HCT116 (cell line): Measurements from ENCODE around the gene MGST2. TPM values are rescaled to one million over a fixed set of nuclear protein-coding genes. Genes with fewer than 3 reads are reported as not detected.

Experiments used
- ATAC-seq: fragments of 200-7000 bp; cut with Tn5 transposase; 2 replicates; pipeline ENCODE4 v1.9.1; 2020; ENCODE audit warnings: mild to moderate bottlenecking, moderate library complexity
- BruUV-seq: library from RNA; stranded (reverse); fragments of 400-500 nt; replicated peaks from 2 replicates; lab custom pipeline; 2021; lab: Mats Ljungman, UMichigan
- CTCF ChIA-PET: fragments of 300-600 bp; sonication (Branson Sonifier 250); formaldehyde crosslinking; loops from one replicate; lab custom pipeline; 2021; ENCODE audit warnings: antibody characterized with exemption; lab: Charles Lee
- POLR2A ChIA-PET: fragments of 300-600, 350-600 bp; sonication (Branson Sonifier 250); formaldehyde crosslinking; loops from one replicate; lab custom pipeline; 2021; ENCODE audit warnings: antibody characterized with exemption; lab: Charles Lee
- RAD21 ChIA-PET, 2 experiments: fragments of 300-600 bp; sonication (Branson Sonifier 250); formaldehyde crosslinking; loops; one replicate each; lab custom pipeline; 2023; ENCODE audit warnings: low total read pairs in 2 of 2; ENCODE audit not compliant: uncharacterized antibody in 2 of 2, unreplicated experiment in 2 of 2, low non-redundant PET in 1 of 2; lab: Charles Lee
- DNase-seq: peaks from one replicate; pipeline ENCODE4 v3.0.0-alpha.2; 2010; ENCODE audit warnings: low read depth, low spot score
- H2AFZ ChIP-seq: fragments of 200-600 bp; shearing (Covaris generic), sonication (generic); 2 replicates; pipeline ENCODE4 v1.6.1; 2017; ENCODE audit warnings: low read depth, mixed run types, mixed read lengths, antibody characterized with exemption, low read length; ENCODE audit not compliant: poor library complexity, severe bottlenecking
- H3K27ac ChIP-seq: 2 replicates; pipeline ENCODE4 v1.5.1; 2012; ENCODE audit warnings: low read depth, low read length
- H3K27me3 ChIP-seq: fragments of 200-600 bp; sonication (generic); 2 replicates; pipeline ENCODE4 v1.6.1; 2016; ENCODE audit warnings: mixed run types, low read length, mixed read lengths; ENCODE audit not compliant: insufficient read depth
- H3K36me3 ChIP-seq, 2 experiments: fragments of 200-500 bp in 1 of 2; fragments of 200-600 bp in 1 of 2; sonication (Bioruptor generic) in 1 of 2; sonication (generic) in 1 of 2; 2 replicates each; pipeline versions ENCODE4 v1.5.1 to v1.6.1; 2014 to 2016; ENCODE audit warnings: low read length in 2 of 2, inconsistent platforms in 1 of 2, mixed read lengths in 1 of 2, mixed run types in 1 of 2; ENCODE audit not compliant: insufficient read depth in 2 of 2, control insufficient read depth in 1 of 2
- H3K4me1 ChIP-seq, 2 experiments: fragments of 200-600 bp in 1 of 2; sonication (generic) in 1 of 2; 2 replicates each; pipeline versions ENCODE4 v1.5.1 to v1.6.1; 2012 to 2017; ENCODE audit warnings: low read length in 2 of 2, inconsistent platforms in 1 of 2, mild to moderate bottlenecking in 1 of 2, mixed read lengths in 1 of 2, mixed run types in 1 of 2, moderate library complexity in 1 of 2; ENCODE audit not compliant: insufficient read depth in 2 of 2, control insufficient read depth in 1 of 2
- H3K4me2 ChIP-seq: fragments of 200-600 bp; sonication (generic); 2 replicates; pipeline ENCODE4 v1.6.1; 2017; ENCODE audit warnings: mixed run types, low read length, mixed read lengths
- H3K4me3 ChIP-seq, 2 experiments: fragments of 200-600 bp in 1 of 2; sonication (generic) in 1 of 2; replicated peaks in 1 of 2; 2 replicates each; pipeline ENCODE4 v1.5.1; 2011 to 2016; ENCODE audit warnings: low read length in 2 of 2, control low read depth in 1 of 2, low read depth in 1 of 2, mild to moderate bottlenecking in 1 of 2, mixed read lengths in 1 of 2, mixed run types in 1 of 2
- H3K79me2 ChIP-seq: fragments of 200-600 bp; sonication (generic); 2 replicates; pipeline ENCODE4 v1.6.1; 2017; ENCODE audit warnings: mild to moderate bottlenecking, mixed run types, low read length, moderate library complexity, mixed read lengths; ENCODE audit not compliant: insufficient read depth
- H3K9ac ChIP-seq: fragments of 200-600 bp; sonication (generic); 2 replicates; pipeline ENCODE4 v1.6.1; 2016; ENCODE audit warnings: low read length, mixed read lengths
- H3K9me2 ChIP-seq: fragments of 200-600 bp; sonication (generic), shearing (Covaris generic); 2 replicates; pipeline ENCODE4 v1.6.1; 2017; ENCODE audit warnings: mixed run types, mild to moderate bottlenecking, moderate library complexity; ENCODE audit not compliant: insufficient read depth
- H3K9me3 ChIP-seq, 2 experiments: fragments of 200-500 bp in 1 of 2; fragments of 200-600 bp in 1 of 2; sonication (Bioruptor generic) in 1 of 2; sonication (generic) in 1 of 2; 2 replicates each; pipeline ENCODE4 v1.6.1; 2014 to 2017; ENCODE audit warnings: low read length in 2 of 2, mixed read lengths in 2 of 2, inconsistent platforms in 1 of 2, low read depth in 1 of 2, mild to moderate bottlenecking in 1 of 2, mixed run types in 1 of 2, moderate library complexity in 1 of 2; ENCODE audit not compliant: control insufficient read depth in 1 of 2, insufficient read depth in 1 of 2
- H4K20me1 ChIP-seq: fragments of 200-600 bp; sonication (generic), shearing (Covaris generic); 2 replicates; pipeline ENCODE4 v1.6.1; 2017; ENCODE audit warnings: mixed run types, mild to moderate bottlenecking, moderate library complexity; ENCODE audit not compliant: insufficient read depth
- CBX3 ChIP-seq: IDR thresholded peaks from 2 replicates; pipeline ENCODE4 v1.6.1; 2012; ENCODE audit warnings: low read depth
- CEBPB ChIP-seq: IDR thresholded peaks from 2 replicates; pipeline ENCODE4 v1.6.1; 2012; ENCODE audit warnings: low read depth
- EGR1 ChIP-seq: IDR thresholded peaks from 2 replicates; pipeline ENCODE4 v1.6.1; 2012; ENCODE audit warnings: low read depth
- ELF1 ChIP-seq: IDR thresholded peaks from 2 replicates; pipeline ENCODE4 v1.6.1; 2012; ENCODE audit warnings: low read depth, borderline replicate concordance
- EZH2 ChIP-seq: fragments of 200-600 bp; sonication (generic); IDR thresholded peaks from 2 replicates; pipeline ENCODE4 v1.6.1; 2017; ENCODE audit warnings: antibody characterized with exemption, mixed run types
- FOSL1 ChIP-seq: IDR thresholded peaks from 2 replicates; pipeline ENCODE4 v1.6.1; 2012; ENCODE audit warnings: low read depth
- POLR2A ChIP-seq: IDR thresholded peaks from 2 replicates; pipeline ENCODE4 v1.7.0; 2011; ENCODE audit warnings: borderline replicate concordance; ENCODE audit not compliant: insufficient read depth, insufficient read length; ENCODE audit errors: extremely low read depth
- POLR2AphosphoS5 ChIP-seq: IDR thresholded peaks from 2 replicates; pipeline ENCODE4 v1.6.1; 2011; ENCODE audit warnings: mild to moderate bottlenecking, low read depth, low read length, moderate library complexity
- SIN3A ChIP-seq: IDR thresholded peaks from 2 replicates; pipeline ENCODE4 v1.6.1; 2012; ENCODE audit warnings: low read depth
- SP1 ChIP-seq: IDR thresholded peaks from 2 replicates; pipeline ENCODE4 v1.6.1; 2012; ENCODE audit warnings: low read depth
- SRF ChIP-seq: IDR thresholded peaks from 2 replicates; pipeline ENCODE4 v1.6.1; 2012; ENCODE audit warnings: low read depth
- YY1 ChIP-seq: IDR thresholded peaks from 2 replicates; pipeline ENCODE4 v1.6.1; 2011; ENCODE audit warnings: low read length, low read depth, moderate library complexity, mild to moderate bottlenecking; ENCODE audit not compliant: insufficient replicate concordance; ENCODE audit errors: extremely low read depth
- ZNF274 ChIP-seq: fragments of 200-500 bp; sonication (Bioruptor generic); IDR thresholded peaks from 2 replicates; pipeline ENCODE4 v1.6.1; 2014; ENCODE audit warnings: mild to moderate bottlenecking, low read depth, low read length, inconsistent platforms
- intact Hi-C: fragments of 100-400 bp; cut with micrococcal nuclease; formaldehyde crosslinking; loops from 2 replicates; pipeline ENCODE4 v1.10.0; 2022
- total RNA-seq: library from RNA; stranded (reverse); gene quantifications from one replicate; pipeline ENCODE4 v1.2.1, GENCODE V29; 2021; ENCODE audit not compliant: unreplicated experiment
- TF ChIP-seq, protein P1 (sequence below): IDR thresholded peaks from 2 replicates; pipeline ENCODE4 v1.6.1; 2012
- TF ChIP-seq, protein P2 (sequence below), 3 experiments: fragments of 200-600 bp in 1 of 3; sonication (generic) in 1 of 3; IDR thresholded peaks in 2 of 3; conservative IDR thresholded peaks in 1 of 3; 2 replicates each; pipeline ENCODE4 v1.5.1; 2012 to 2017; ENCODE audit warnings: low read depth in 2 of 3, low read length in 2 of 3, antibody characterized with exemption in 1 of 3, borderline replicate concordance in 1 of 3, control low read depth in 1 of 3, mild to moderate bottlenecking in 1 of 3, mixed read lengths in 1 of 3, mixed run types in 1 of 3, moderate library complexity in 1 of 3; ENCODE audit not compliant: insufficient read depth in 1 of 3
- TF ChIP-seq, protein P3 (sequence below): IDR thresholded peaks from 2 replicates; pipeline ENCODE4 v1.6.1; 2012
- TF ChIP-seq, protein P4 (sequence below): IDR thresholded peaks from 2 replicates; pipeline ENCODE4 v1.6.1; 2012; ENCODE audit warnings: low read depth
- TF ChIP-seq, protein P5 (sequence below): IDR thresholded peaks from 2 replicates; pipeline ENCODE4 v1.6.1; 2011; ENCODE audit warnings: mild to moderate bottlenecking, low read length, moderate library complexity; ENCODE audit not compliant: insufficient replicate concordance; ENCODE audit errors: extremely low read depth

The MGST2 gene
- total RNA-seq, 1 experiment from 2014 or later: 24.3 TPM

DNA sequence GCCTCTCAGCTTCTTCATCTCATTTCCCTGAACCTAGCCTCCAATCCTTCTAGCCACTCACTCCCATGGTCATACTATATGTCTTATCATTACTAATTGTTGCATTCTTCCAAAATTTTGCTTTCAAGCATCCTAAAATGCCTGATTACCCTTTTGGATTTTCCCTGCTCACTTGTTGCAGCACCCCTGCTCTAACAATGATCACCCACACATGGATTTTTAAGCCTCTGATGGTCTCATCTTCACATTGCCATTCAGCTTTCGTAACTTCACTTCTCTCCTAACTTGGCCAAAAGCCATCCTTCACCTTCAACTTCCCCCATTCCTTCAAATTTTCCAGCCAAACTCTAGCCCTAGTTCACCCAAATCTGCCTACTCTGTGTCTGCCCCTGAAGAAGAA lies 33.8 kb upstream of the MGST2 start:
- CTCF ChIA-PET: no interaction called here
- H3K27ac ChIP-seq: no peak overlapping the region
- no peaks in the 10 kb centered on the region for H3K27me3 ChIP-seq
- no peak for TF ChIP-seq ELF1
- TF ChIP-seq, protein P1, sequence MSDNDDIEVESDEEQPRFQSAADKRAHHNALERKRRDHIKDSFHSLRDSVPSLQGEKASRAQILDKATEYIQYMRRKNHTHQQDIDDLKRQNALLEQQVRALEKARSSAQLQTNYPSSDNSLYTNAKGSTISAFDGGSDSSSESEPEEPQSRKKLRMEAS: no peak
- TF ChIP-seq, protein P2, sequence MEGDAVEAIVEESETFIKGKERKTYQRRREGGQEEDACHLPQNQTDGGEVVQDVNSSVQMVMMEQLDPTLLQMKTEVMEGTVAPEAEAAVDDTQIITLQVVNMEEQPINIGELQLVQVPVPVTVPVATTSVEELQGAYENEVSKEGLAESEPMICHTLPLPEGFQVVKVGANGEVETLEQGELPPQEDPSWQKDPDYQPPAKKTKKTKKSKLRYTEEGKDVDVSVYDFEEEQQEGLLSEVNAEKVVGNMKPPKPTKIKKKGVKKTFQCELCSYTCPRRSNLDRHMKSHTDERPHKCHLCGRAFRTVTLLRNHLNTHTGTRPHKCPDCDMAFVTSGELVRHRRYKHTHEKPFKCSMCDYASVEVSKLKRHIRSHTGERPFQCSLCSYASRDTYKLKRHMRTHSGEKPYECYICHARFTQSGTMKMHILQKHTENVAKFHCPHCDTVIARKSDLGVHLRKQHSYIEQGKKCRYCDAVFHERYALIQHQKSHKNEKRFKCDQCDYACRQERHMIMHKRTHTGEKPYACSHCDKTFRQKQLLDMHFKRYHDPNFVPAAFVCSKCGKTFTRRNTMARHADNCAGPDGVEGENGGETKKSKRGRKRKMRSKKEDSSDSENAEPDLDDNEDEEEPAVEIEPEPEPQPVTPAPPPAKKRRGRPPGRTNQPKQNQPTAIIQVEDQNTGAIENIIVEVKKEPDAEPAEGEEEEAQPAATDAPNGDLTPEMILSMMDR (IDR thresholded peaks at IDR 0.05 in 2 of 3, conservative IDR thresholded peaks at IDR 0.05 in 1 of 3; ENCODE audit: borderline replicate concordance in 1 of 3, insufficient read depth in 1 of 3, low read depth in 2 of 3, low read length in 2 of 3): no peak
- no peak for TF ChIP-seq CBX3
- no peak for TF ChIP-seq SIN3A
- TF ChIP-seq, protein P3, sequence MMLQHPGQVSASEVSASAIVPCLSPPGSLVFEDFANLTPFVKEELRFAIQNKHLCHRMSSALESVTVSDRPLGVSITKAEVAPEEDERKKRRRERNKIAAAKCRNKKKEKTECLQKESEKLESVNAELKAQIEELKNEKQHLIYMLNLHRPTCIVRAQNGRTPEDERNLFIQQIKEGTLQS: no peak
- TF ChIP-seq CEBPB: no peak
- no peak for TF ChIP-seq EGR1
- no peak for TF ChIP-seq YY1
- no peak for TF ChIP-seq POLR2AphosphoS5
- TF ChIP-seq, protein P4, sequence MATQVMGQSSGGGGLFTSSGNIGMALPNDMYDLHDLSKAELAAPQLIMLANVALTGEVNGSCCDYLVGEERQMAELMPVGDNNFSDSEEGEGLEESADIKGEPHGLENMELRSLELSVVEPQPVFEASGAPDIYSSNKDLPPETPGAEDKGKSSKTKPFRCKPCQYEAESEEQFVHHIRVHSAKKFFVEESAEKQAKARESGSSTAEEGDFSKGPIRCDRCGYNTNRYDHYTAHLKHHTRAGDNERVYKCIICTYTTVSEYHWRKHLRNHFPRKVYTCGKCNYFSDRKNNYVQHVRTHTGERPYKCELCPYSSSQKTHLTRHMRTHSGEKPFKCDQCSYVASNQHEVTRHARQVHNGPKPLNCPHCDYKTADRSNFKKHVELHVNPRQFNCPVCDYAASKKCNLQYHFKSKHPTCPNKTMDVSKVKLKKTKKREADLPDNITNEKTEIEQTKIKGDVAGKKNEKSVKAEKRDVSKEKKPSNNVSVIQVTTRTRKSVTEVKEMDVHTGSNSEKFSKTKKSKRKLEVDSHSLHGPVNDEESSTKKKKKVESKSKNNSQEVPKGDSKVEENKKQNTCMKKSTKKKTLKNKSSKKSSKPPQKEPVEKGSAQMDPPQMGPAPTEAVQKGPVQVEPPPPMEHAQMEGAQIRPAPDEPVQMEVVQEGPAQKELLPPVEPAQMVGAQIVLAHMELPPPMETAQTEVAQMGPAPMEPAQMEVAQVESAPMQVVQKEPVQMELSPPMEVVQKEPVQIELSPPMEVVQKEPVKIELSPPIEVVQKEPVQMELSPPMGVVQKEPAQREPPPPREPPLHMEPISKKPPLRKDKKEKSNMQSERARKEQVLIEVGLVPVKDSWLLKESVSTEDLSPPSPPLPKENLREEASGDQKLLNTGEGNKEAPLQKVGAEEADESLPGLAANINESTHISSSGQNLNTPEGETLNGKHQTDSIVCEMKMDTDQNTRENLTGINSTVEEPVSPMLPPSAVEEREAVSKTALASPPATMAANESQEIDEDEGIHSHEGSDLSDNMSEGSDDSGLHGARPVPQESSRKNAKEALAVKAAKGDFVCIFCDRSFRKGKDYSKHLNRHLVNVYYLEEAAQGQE: no peak
- no peak for TF ChIP-seq POLR2A
- TF ChIP-seq SRF: no peak
- TF ChIP-seq SP1: no peak
- TF ChIP-seq ZNF274: no peak
- TF ChIP-seq EZH2: no peak
- no peak for TF ChIP-seq FOSL1
- TF ChIP-seq, protein P5, sequence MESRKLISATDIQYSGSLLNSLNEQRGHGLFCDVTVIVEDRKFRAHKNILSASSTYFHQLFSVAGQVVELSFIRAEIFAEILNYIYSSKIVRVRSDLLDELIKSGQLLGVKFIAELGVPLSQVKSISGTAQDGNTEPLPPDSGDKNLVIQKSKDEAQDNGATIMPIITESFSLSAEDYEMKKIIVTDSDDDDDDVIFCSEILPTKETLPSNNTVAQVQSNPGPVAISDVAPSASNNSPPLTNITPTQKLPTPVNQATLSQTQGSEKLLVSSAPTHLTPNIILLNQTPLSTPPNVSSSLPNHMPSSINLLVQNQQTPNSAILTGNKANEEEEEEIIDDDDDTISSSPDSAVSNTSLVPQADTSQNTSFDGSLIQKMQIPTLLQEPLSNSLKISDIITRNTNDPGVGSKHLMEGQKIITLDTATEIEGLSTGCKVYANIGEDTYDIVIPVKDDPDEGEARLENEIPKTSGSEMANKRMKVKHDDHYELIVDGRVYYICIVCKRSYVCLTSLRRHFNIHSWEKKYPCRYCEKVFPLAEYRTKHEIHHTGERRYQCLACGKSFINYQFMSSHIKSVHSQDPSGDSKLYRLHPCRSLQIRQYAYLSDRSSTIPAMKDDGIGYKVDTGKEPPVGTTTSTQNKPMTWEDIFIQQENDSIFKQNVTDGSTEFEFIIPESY: no peak
- TF ChIP-seq, all 23 proteins: peak for 0
- no peak overlapping the region for H3K9ac ChIP-seq
- no peaks in the 10 kb centered on the region for H4K20me1 ChIP-seq
- H3K79me2 ChIP-seq: no peaks in the 10 kb centered on the region
- ATAC-seq (no peak), DNase-seq (no peak)
- H3K4me1 ChIP-seq: no peaks in the 10 kb centered on the region
- H3K4me2 ChIP-seq: no peak overlapping the region
- no peaks in the 10 kb centered on the region for H3K9me2 ChIP-seq
- no peaks in the 10 kb centered on the region for H3K36me3 ChIP-seq
- no peak overlapping the region for H3K4me3 ChIP-seq
- ChIA-PET POLR2A (no interaction called here), RAD21 (no interaction called here)
- intact Hi-C loops: no loop called here
- H2AFZ ChIP-seq: no peak overlapping the region
- no TSS peak for BruUV-seq
- H3K9me3 ChIP-seq: no peaks in the 10 kb centered on the region
